ENCODE measurements around the gene DDX46.

GRCh38 chr5:134738963-134739661 lies 19.5 kb upstream of the DDX46 start:
- TF ChIP-seq CTCF (conservative IDR thresholded peaks at IDR 0.05; ENCODE audit: low read length): peak; percentile 43; the same call in 1 of the 2 replicates
- TF ChIP-seq EZH2phosphoT487 (IDR thresholded peaks at IDR 0.05; ENCODE audit: borderline replicate concordance): no peak

All from Loucy (cell line).